GM19043 (cell line): ENCODE results near the gene PTGES.
"Not testable (repeated sequence)": the region's sequence is repeated elsewhere in the genome, so short reads cannot be mapped to it uniquely, and the experiment has no call there.

Source experiments
- ATAC-seq: cut with Tn5 transposase; IDR thresholded peaks from one replicate; pipeline ENCODE4 v1.9.1; 2021; ENCODE audit warnings: low read depth; ENCODE audit not compliant: unreplicated experiment

PTGES gene

GRCh38 chr9:129752900-129753729 is at the start of gene PTGES:
PTGES (minus strand) TSS chr9:129753042; CDS start chr9:129753012, 30 bp downstream.
- ATAC-seq: no peak

GRCh38 chr9:129801504-129801903 is 48.7 kb upstream of the PTGES start:
- ATAC-seq: no peak

- no peak for ATAC-seq
These were observed 46.1 kb upstream of the PTGES start for GRCh38 chr9:129798973-129799372.

GRCh38 chr9:129796029-129796428 is 43.2 kb upstream of the PTGES start:
- ATAC-seq: not testable (repeated sequence)

GRCh38 chr9:129794549-129794948 is 41.7 kb upstream of the PTGES start:
- ATAC-seq: no peak

- ATAC-seq: no peak
These were observed 33.6 kb upstream of the PTGES start for GRCh38 chr9:129786481-129786880.

GRCh38 chr9:129785866-129786265 is 33.0 kb upstream of the PTGES start:
- ATAC-seq: no peak

GRCh38 chr9:129784970-129785369 is 32.1 kb upstream of the PTGES start:
- not testable (repeated sequence) for ATAC-seq

- ATAC-seq: no peak
These were observed 30.9 kb upstream of the PTGES start for GRCh38 chr9:129783516-129784361.

- no peak for ATAC-seq
These were observed 29.1 kb upstream of the PTGES start for GRCh38 chr9:129781981-129782380.

- ATAC-seq: no peak
These were observed 28.3 kb upstream of the PTGES start for GRCh38 chr9:129781131-129781530.

- ATAC-seq: no peak
These were observed 26.8 kb upstream of the PTGES start for GRCh38 chr9:129779560-129780190.

GRCh38 chr9:129778469-129778868 is 25.6 kb upstream of the PTGES start:
- no peak for ATAC-seq

- ATAC-seq: no peak
These were observed 24.9 kb upstream of the PTGES start for GRCh38 chr9:129777769-129778130.

- ATAC-seq: no peak
These were observed 24.3 kb upstream of the PTGES start for GRCh38 chr9:129776938-129777768.

- ATAC-seq: no peak
These were observed 23.7 kb upstream of the PTGES start for GRCh38 chr9:129776566-129776937.

- not testable (repeated sequence) for ATAC-seq
These were observed 23.3 kb upstream of the PTGES start for GRCh38 chr9:129776096-129776495.

- ATAC-seq: no peak
These were observed 22.6 kb upstream of the PTGES start for GRCh38 chr9:129775448-129775798.

GRCh38 chr9:129774791-129775447 is 22.1 kb upstream of the PTGES start:
- no peak for ATAC-seq
